Gastroesophageal sphincter (tissue), 3 donors: ENCODE measurements around the gene MUC5B.

Source experiments
- EP300 ChIP-seq: sonication (generic); formaldehyde crosslinking; IDR thresholded peaks from one replicate; pipeline ENCODE4 v1.6.1; 2017; ENCODE audit warnings: antibody characterized with exemption, mild to moderate bottlenecking
- POLR2A ChIP-seq, 2 donors: fragments of 450-650 bp; IDR thresholded peaks; one replicate each; pipeline ENCODE4 v1.6.1; 2017; ENCODE audit warnings: antibody characterized with exemption in 2 of 2, mild to moderate bottlenecking in 2 of 2, moderate library complexity in 1 of 2
- POLR2AphosphoS5 ChIP-seq: sonication (generic); formaldehyde crosslinking; IDR thresholded peaks from one replicate; pipeline ENCODE4 v1.6.1; 2017; ENCODE audit warnings: antibody characterized with exemption
- TF ChIP-seq, protein P1 (sequence below), 4 experiments: fragments of 200-600 bp in 2 of 4; fragments of 450-650 bp in 2 of 4; sonication (generic) in 1 of 4; IDR thresholded peaks; one replicate each; pipeline ENCODE4 v1.5.1; 2017 to 2019; ENCODE audit warnings: antibody characterized with exemption in 4 of 4, mild to moderate bottlenecking in 2 of 4, moderate library complexity in 2 of 4

DNA sequence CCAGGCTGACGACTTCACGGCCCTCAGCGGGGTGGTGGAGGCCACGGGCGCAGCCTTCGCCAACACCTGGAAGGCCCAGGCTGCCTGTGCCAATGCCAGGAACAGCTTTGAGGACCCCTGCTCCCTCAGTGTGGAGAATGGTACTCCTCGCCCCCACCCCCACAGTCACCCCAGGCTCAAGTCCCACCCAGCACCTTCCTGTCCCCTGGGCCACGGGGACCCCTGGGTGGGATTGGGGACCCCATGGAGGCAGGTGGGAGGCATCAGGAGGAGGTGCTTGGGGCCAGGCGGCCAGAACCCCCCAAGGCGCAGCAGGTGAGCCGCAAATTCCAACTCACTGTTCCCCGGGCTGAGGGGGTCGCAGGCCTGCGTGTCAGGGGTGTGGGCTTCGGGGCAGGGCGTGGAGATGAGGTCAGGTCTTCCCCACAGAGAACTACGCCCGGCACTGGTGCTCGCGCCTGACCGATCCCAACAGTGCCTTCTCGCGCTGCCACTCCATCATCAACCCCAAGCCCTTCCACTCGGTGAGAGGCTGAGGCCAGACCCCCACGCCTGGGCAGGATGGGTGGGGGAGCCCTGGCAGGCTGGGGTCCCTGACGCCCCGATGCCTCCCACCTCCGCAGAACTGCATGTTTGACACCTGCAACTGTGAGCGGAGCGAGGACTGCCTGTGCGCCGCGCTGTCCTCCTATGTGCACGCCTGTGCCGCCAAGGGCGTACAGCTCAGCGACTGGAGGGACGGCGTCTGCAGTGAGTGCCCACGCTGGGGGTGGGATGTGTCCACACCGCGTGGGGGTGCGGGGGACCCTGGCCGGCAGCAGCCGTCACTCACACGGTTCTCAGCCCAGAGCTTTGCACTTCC is 9.4 kb downstream of the MUC5B start:
- TF ChIP-seq, protein P1, sequence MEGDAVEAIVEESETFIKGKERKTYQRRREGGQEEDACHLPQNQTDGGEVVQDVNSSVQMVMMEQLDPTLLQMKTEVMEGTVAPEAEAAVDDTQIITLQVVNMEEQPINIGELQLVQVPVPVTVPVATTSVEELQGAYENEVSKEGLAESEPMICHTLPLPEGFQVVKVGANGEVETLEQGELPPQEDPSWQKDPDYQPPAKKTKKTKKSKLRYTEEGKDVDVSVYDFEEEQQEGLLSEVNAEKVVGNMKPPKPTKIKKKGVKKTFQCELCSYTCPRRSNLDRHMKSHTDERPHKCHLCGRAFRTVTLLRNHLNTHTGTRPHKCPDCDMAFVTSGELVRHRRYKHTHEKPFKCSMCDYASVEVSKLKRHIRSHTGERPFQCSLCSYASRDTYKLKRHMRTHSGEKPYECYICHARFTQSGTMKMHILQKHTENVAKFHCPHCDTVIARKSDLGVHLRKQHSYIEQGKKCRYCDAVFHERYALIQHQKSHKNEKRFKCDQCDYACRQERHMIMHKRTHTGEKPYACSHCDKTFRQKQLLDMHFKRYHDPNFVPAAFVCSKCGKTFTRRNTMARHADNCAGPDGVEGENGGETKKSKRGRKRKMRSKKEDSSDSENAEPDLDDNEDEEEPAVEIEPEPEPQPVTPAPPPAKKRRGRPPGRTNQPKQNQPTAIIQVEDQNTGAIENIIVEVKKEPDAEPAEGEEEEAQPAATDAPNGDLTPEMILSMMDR (IDR thresholded peaks at IDR 0.05), result no peak
- TF ChIP-seq POLR2A (IDR thresholded peaks at IDR 0.05) (no peak), POLR2AphosphoS5 (no peak), EP300 (no peak)
